Retinal pigment epithelial cell (primary cell): ENCODE data around the gene WDR7.

Experiments
- DNase-seq: peaks from one replicate; pipeline ENCODE4 v3.0.0-alpha.2; 2010; ENCODE audit warnings: low read depth
- H3K4me3 ChIP-seq: 2 replicates; pipeline ENCODE4 v1.5.1; 2011; ENCODE audit warnings: mild to moderate bottlenecking, low read length, control low read depth, moderate library complexity
- TF ChIP-seq, protein P1 (sequence below): conservative IDR thresholded peaks from 2 replicates; pipeline ENCODE4 v1.5.1; 2011; ENCODE audit warnings: low read depth, low read length, control low read depth, inconsistent platforms

WDR7 gene

DNA sequence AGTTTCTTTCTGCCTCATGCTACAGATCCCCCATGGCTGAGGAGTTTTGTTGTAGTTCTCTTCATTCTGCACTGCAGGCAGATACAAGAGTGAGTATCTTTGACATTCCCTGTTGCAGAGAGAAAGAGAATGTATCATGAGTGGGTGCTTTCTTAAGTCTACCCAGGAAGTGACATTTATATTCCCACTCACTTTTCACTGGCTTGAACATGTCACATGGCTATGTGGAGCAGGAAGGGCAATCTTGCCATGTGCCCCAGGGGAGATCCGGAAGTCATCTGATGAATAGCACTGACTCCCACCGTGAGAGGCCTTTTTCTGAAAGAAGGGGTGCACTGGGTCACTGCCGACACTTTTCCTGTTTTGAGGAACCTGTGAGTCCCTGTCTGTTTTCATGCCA lies 429.3 kb downstream of the WDR7 start:
- H3K4me3 ChIP-seq: no peak overlapping the region
- DNase-seq: no peak
- TF ChIP-seq, protein P1, sequence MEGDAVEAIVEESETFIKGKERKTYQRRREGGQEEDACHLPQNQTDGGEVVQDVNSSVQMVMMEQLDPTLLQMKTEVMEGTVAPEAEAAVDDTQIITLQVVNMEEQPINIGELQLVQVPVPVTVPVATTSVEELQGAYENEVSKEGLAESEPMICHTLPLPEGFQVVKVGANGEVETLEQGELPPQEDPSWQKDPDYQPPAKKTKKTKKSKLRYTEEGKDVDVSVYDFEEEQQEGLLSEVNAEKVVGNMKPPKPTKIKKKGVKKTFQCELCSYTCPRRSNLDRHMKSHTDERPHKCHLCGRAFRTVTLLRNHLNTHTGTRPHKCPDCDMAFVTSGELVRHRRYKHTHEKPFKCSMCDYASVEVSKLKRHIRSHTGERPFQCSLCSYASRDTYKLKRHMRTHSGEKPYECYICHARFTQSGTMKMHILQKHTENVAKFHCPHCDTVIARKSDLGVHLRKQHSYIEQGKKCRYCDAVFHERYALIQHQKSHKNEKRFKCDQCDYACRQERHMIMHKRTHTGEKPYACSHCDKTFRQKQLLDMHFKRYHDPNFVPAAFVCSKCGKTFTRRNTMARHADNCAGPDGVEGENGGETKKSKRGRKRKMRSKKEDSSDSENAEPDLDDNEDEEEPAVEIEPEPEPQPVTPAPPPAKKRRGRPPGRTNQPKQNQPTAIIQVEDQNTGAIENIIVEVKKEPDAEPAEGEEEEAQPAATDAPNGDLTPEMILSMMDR: no peak

DNA sequence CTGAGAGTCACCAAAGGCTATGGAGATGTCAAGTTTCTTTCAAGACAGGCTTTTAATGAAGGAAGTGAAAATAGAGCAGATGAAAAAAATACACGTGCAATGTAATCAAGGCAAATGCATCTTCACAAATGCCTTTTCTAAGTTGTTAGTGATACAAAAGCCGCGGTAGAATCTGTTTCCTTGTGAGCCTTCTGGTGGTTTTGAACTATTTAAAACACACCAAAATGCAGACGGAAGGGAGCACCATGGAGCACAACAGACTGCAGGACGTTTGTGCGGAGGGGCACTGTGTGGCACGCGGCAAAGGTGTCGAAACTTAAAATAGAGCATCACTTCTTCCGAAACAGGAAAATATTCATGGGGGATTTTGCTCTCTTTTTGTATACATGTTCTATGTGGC lies 430.7 kb downstream of the WDR7 start:
- TF ChIP-seq, protein P1: no peak
- DNase-seq: no peak
- H3K4me3 ChIP-seq: no peak overlapping the region

DNA sequence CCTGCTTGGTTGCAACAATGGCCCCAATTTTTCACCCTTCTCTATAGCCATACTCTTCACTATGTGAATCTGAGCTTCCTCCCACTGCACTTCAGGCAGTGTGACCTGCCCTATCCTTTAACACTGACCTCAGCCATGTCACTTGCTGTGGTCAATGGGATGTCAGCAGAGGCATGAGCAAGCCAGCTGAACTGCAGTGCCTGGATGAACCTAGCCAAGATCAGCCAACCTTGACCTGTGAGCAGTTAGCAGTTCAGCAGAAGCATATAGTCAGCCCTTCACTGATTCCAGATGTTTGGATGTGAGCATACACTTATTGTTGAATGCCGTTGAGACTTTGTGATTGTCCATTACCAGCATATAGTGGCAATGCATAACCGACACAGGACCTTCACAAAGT lies 432.3 kb downstream of the WDR7 start:
- no peak for DNase-seq
- TF ChIP-seq, protein P1: no peak
- H3K4me3 ChIP-seq: no peak overlapping the region

DNA sequence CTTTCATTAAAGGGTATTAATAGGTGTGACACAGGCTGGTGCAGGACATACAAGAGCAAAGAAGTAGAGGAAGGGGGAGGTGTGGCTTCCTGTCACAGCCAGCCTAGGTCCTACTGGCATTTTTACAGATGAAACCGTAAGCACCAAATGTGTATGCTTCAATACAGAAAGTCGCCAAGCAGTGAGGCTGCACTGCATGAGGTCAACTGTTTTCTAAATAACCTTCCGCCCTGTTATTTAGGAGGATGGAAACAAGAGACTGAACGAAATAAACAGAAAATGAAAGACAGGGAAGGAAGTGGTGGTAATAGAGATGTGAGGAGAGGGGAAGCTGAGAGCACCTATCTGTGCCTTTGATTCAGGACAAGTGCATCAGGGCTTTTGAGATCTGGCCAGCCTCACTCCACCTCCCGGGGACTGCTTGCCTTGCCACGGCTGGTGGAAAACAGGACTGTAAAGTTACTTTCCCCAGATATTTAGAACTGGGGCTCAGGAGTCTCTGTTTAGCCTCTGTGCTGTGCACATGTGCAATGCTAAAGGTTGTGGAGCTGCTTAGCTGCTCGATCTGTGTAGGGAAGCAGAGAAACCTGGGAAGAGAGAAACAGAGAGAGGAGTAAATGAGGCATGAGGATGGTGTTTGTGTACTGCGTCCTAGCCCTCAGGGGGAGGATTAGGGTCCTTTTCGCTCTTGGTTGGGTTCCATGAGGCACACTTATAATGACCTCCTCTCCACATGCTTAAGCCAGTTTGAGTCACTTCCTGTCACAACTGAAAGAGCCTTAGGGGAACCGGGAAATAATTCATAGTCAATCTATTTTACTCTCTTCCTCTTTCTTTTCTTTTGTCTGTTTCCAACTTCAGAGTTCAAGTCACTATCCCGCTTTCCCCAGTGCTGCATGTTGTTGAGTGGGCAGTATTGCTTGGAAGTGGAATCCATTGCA lies 433.4 kb downstream of the WDR7 start:
- no peak for DNase-seq
- TF ChIP-seq, protein P1: no peak

DNA sequence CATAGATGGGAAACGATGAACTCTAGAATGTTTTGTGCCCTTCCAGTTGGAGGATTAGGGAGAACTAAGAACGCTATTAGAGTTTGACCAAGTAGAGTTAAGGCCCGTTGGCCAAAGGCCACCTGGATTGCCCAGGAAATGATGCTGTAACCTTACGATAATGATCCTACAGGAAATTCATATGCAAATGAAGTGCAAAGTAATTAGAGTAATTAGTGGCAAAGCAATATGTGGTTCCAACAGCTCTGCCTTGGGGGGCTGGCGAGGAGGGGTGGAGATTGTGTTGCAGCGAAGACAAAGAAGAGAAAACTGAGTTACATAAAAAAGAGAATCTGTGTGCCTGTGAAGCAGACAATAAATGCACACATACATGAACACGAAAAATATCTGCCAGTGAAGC lies 434.2 kb downstream of the WDR7 start:
- TF ChIP-seq, protein P1: no peak
- no peak for DNase-seq
- H3K4me3 ChIP-seq: no peak overlapping the region

More for the DNA sequence above, 433.4 kb downstream of the WDR7 start:
- no peak overlapping the region for H3K4me3 ChIP-seq

DNA sequence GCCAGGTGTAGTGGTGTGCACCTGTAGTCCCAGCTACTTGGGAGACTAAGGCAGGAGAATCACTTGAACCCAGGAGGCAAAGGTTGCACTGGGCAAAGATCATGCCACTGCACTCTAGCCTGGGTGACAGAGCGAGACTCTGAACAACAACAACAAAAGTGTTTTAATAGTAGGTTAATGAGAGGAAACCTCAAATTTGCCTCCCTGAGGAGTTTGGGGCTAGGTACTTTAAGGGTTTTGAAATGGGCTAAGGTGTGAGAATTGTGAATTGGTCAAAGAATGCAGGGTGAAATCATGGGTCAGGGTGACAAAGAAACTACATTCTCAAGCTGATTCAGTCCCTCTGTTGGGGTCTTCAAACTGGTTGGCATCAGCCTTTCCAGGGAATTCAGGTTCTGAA lies 435.0 kb downstream of the WDR7 start:
- no peak overlapping the region for H3K4me3 ChIP-seq
- no peak for DNase-seq
- TF ChIP-seq, protein P1: no peak
